Fibroblast of lung (primary cell): ENCODE results near the gene MAP7D2. TPM values are rescaled to one million over a fixed set of nuclear protein-coding genes. Genes with fewer than 3 reads are reported as not detected.
A peak's percentile ranks its signal among the peaks of the same experiment; 100 is the strongest.

Source experiments
- DNase-seq, 2 donors: peaks; one replicate each; pipeline versions ENCODE4 v3.0.0 to v3.0.0-alpha.2; 2010; ENCODE audit warnings: low read depth in 2 of 2
- H2AFZ ChIP-seq: 2 replicates; pipeline ENCODE4 v1.5.1; 2012; ENCODE audit warnings: low read length, control low read depth, inconsistent platforms
- H3K27ac ChIP-seq: 2 replicates; pipeline ENCODE4 v1.5.1; 2011; ENCODE audit warnings: low read length, control low read depth; ENCODE audit not compliant: insufficient read depth
- H3K27me3 ChIP-seq: 2 replicates; pipeline ENCODE4 v1.5.1; 2011; ENCODE audit warnings: mild to moderate bottlenecking, low read length; ENCODE audit not compliant: control insufficient read depth, insufficient read depth
- H3K36me3 ChIP-seq: 2 replicates; pipeline ENCODE4 v1.5.1; 2011; ENCODE audit warnings: low read length; ENCODE audit not compliant: control insufficient read depth, insufficient read depth
- H3K4me1 ChIP-seq: 2 replicates; pipeline ENCODE4 v1.5.1; 2011; ENCODE audit warnings: low read length; ENCODE audit not compliant: control insufficient read depth, insufficient read depth; ENCODE audit errors: extremely low read depth
- H3K4me2 ChIP-seq: 2 replicates; pipeline ENCODE4 v1.5.1; 2011; ENCODE audit warnings: low read length, control low read depth; ENCODE audit not compliant: insufficient read depth; ENCODE audit errors: extremely low read depth
- H3K4me3 ChIP-seq, 4 experiments: fragments of 200-600 bp in 1 of 4; sonication (generic) in 1 of 4; replicated peaks in 1 of 4; 2 replicates each; pipeline ENCODE4 v1.5.1; 2011 to 2016; ENCODE audit warnings: low read length in 4 of 4, low read depth in 3 of 4, mild to moderate bottlenecking in 3 of 4, control low read depth in 2 of 4, inconsistent platforms in 1 of 4, mixed read lengths in 1 of 4; ENCODE audit not compliant: insufficient read depth in 1 of 4; ENCODE audit errors: control extremely low read depth in 1 of 4
- H3K79me2 ChIP-seq: 2 replicates; pipeline ENCODE4 v1.5.1; 2012; ENCODE audit warnings: mild to moderate bottlenecking, low read length, inconsistent platforms; ENCODE audit not compliant: control insufficient read depth, insufficient read depth
- H3K9ac ChIP-seq: 2 replicates; pipeline ENCODE4 v1.5.1; 2011; ENCODE audit warnings: mild to moderate bottlenecking, low read length, control low read depth; ENCODE audit not compliant: insufficient read depth
- H3K9me3 ChIP-seq: 2 replicates; pipeline ENCODE4 v1.5.1; 2012; ENCODE audit warnings: low read depth, low read length; ENCODE audit not compliant: control insufficient read depth, insufficient read depth
- H4K20me1 ChIP-seq: 2 replicates; pipeline ENCODE4 v1.5.1; 2011; ENCODE audit warnings: low read length; ENCODE audit not compliant: control insufficient read depth, insufficient read depth; ENCODE audit errors: extremely low read depth
- CTCF ChIP-seq, 2 donors: IDR thresholded peaks in 1 of 2; conservative IDR thresholded peaks in 1 of 2; 1 replicate in 1 of 2; 2 replicates in 1 of 2; pipeline ENCODE4 v1.5.1; 2011 to 2012; ENCODE audit warnings: low read length in 2 of 2, control low read depth in 1 of 2, inconsistent platforms in 1 of 2, low read depth in 1 of 2, mild to moderate bottlenecking in 1 of 2
- EZH2 ChIP-seq: IDR thresholded peaks from 2 replicates; pipeline ENCODE4 v1.5.1; 2012; ENCODE audit warnings: low read length, control low read depth, mild to moderate bottlenecking; ENCODE audit errors: missing control alignments
- polyA plus RNA-seq, 2 donors: library from polyadenylated mRNA; depleted of rRNA in 1 of 2; stranded (reverse) in 1 of 2; unstranded in 1 of 2; fragments of >200 nt; gene quantifications; 2 replicates each; pipeline ENCODE4 v1.2.1, GENCODE V29; 2011 to 2012; ENCODE audit warnings: missing spikeins in 1 of 2
- total RNA-seq: library from RNA; depleted of rRNA; stranded (reverse); fragments of >200 nt; gene quantifications from 2 replicates; pipeline ENCODE4 v1.2.1, GENCODE V29; 2014

Gene MAP7D2
- total and polyA plus RNA-seq, 2 donors (not counting 1 experiment from before 2014, with no cell fraction given), result under 0.01 to 0.26 TPM

GRCh38 chrX:20124964-20125363 is 8.3 kb upstream of the MAP7D2 start:
- Histone ChIP-seq H3K9me3 (no peaks in the 10 kb centered on the region), H3K4me1 (no peaks in the 10 kb centered on the region), H4K20me1 (no peaks in the 10 kb centered on the region), H3K4me2 (no peak overlapping the region), H3K4me3 (no peak overlapping the region), H2AFZ (no peak overlapping the region), H3K79me2 (no peaks in the 10 kb centered on the region), H3K9ac (no peak overlapping the region), H3K27me3 (no peaks in the 10 kb centered on the region), H3K27ac (no peak overlapping the region), H3K36me3 (no peaks in the 10 kb centered on the region)
- no peak for DNase-seq
- no peak for TF ChIP-seq EZH2
- no peak for TF ChIP-seq CTCF (conservative IDR thresholded peaks at IDR 0.05 in 1 of 2, IDR thresholded peaks at IDR 0.05 in 1 of 2; ENCODE audit: low read depth in 1 of 2, low read length in 2 of 2)

GRCh38 chrX:20118065-20118824 is 1.5 kb upstream of the MAP7D2 start:
- DNase-seq, result no peak
- Histone ChIP-seq H3K9me3 (no peaks in the 10 kb centered on the region), H3K27ac (no peak overlapping the region), H3K4me1 (no peaks in the 10 kb centered on the region), H3K79me2 (no peaks in the 10 kb centered on the region), H3K4me2 (no peak overlapping the region), H3K9ac (no peak overlapping the region), H2AFZ (no peak overlapping the region), H3K4me3 (no peak overlapping the region), H3K36me3 (no peaks in the 10 kb centered on the region), H4K20me1 (no peaks in the 10 kb centered on the region), H3K27me3 (peaks cover 4% of the 10 kb centered on the region)
- TF ChIP-seq CTCF (conservative IDR thresholded peaks at IDR 0.05 in 1 of 2, IDR thresholded peaks at IDR 0.05 in 1 of 2; ENCODE audit: low read depth in 1 of 2, low read length in 2 of 2), result no peak
- TF ChIP-seq EZH2, result no peak

- Histone ChIP-seq H4K20me1 (no peaks in the 10 kb centered on the region), H3K4me3 (peak overlapping the region in 1 of 4 experiments; percentile 30), H3K27ac (no peak overlapping the region), H3K27me3 (peaks cover 4% of the 10 kb centered on the region), H3K36me3 (no peaks in the 10 kb centered on the region), H2AFZ (no peak overlapping the region), H3K4me1 (no peaks in the 10 kb centered on the region), H3K79me2 (no peaks in the 10 kb centered on the region), H3K9ac (no peak overlapping the region), H3K9me3 (no peaks in the 10 kb centered on the region), H3K4me2 (no peak overlapping the region)
- DNase-seq, result no peak
- no peak for TF ChIP-seq EZH2
- no peak for TF ChIP-seq CTCF (conservative IDR thresholded peaks at IDR 0.05 in 1 of 2, IDR thresholded peaks at IDR 0.05 in 1 of 2; ENCODE audit: low read depth in 1 of 2, low read length in 2 of 2)
Measured at GRCh38 chrX:20116087-20116576, 575 bp downstream of the MAP7D2 start.
